HUES48 (cell line): ENCODE measurements around the gene FANK1.
"Not testable (repeated sequence)": the region's sequence is repeated elsewhere in the genome, so short reads cannot be mapped to it uniquely, and the experiment has no call there.

ENCODE experiments used
- H3K27ac ChIP-seq: one replicate; pipeline ENCODE4 v1.7.0; 2013; ENCODE audit warnings: low read depth, low read length, inconsistent platforms
- H3K27me3 ChIP-seq: 2 replicates; pipeline ENCODE4 v1.6.1; 2013; ENCODE audit warnings: mild to moderate bottlenecking, low read length; ENCODE audit not compliant: control insufficient read depth, insufficient read depth
- H3K36me3 ChIP-seq: 2 replicates; pipeline ENCODE4 v1.6.1; 2013; ENCODE audit warnings: low read length; ENCODE audit not compliant: control insufficient read depth, insufficient read depth
- H3K4me1 ChIP-seq: 2 replicates; pipeline ENCODE4 v1.6.1; 2013; ENCODE audit warnings: mild to moderate bottlenecking, low read length; ENCODE audit not compliant: control insufficient read depth, insufficient read depth
- H3K4me3 ChIP-seq: 2 replicates; pipeline ENCODE4 v1.5.1; 2013; ENCODE audit warnings: mild to moderate bottlenecking, low read depth, low read length
- H3K9ac ChIP-seq: 2 replicates; pipeline ENCODE4 v1.6.1; 2013; ENCODE audit warnings: mild to moderate bottlenecking, low read depth, low read length, moderate library complexity
- H3K9me3 ChIP-seq: 2 replicates; pipeline ENCODE4 v1.6.1; 2013; ENCODE audit warnings: low read length; ENCODE audit not compliant: control insufficient read depth, insufficient read depth

The FANK1 gene

GRCh38 chr10:125936331-125936730, 40.0 kb downstream of the FANK1 start:
- no peak overlapping the region for H3K4me3 ChIP-seq
- H3K27me3 ChIP-seq: no peaks in the 10 kb centered on the region
- no peak overlapping the region for H3K9ac ChIP-seq
- H3K4me1 ChIP-seq: peaks cover 6% of the 10 kb centered on the region; the same call in 1 of the 2 replicates
- H3K9me3 ChIP-seq: no peaks in the 10 kb centered on the region
- H3K36me3 ChIP-seq: no peaks in the 10 kb centered on the region
- no peak overlapping the region for H3K27ac ChIP-seq

GRCh38 chr10:125940515-125940914, 44.2 kb downstream of the FANK1 start:
- no peak overlapping the region for H3K9ac ChIP-seq
- no peaks in the 10 kb centered on the region for H3K36me3 ChIP-seq
- H3K4me3 ChIP-seq: no peak overlapping the region
- no peaks in the 10 kb centered on the region for H3K27me3 ChIP-seq
- H3K4me1 ChIP-seq: no peaks in the 10 kb centered on the region
- peaks cover 14% of the 10 kb centered on the region for H3K9me3 ChIP-seq
- H3K27ac ChIP-seq: no peak overlapping the region

- Histone ChIP-seq H3K9me3 (peaks cover 20% of the 10 kb centered on the region), H3K27ac (no peak overlapping the region), H3K27me3 (no peaks in the 10 kb centered on the region), H3K9ac (no peak overlapping the region), H3K4me1 (no peaks in the 10 kb centered on the region), H3K36me3 (no peaks in the 10 kb centered on the region), H3K4me3 (no peak overlapping the region)
Observed at GRCh38 chr10:125951290-125951689, 54.9 kb downstream of the FANK1 start.

DNA sequence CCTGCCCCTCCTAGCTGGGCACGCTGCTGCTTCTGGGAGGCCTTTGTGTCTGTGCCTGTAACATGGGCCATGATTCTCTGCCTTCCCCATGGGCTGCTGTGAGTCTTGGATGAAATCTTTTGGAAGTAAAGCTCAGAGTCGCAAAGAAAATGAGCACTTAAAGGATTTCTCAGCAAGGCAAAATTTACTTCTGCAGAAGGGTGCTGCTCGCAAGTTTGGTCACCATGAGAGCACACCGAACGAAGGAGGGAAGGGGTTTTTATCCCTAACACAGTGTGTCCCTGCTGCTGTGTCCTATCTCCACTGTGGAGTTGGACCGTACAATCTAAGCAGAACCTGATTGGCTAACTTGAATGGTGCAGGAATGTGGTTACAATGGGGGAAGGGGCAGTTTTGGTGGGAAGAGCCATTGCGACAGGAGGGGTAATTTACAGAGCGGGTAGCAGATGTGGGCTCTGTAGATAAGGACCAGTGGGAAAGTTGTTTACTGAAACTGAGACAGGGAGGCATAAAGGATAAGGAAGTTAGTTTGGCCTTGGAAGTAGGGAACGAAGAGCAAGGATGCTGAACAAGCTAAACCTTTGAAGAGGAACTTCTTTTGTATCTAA, 57.5 kb downstream of the FANK1 start:
- H3K27me3 ChIP-seq: no peaks in the 10 kb centered on the region
- no peaks in the 10 kb centered on the region for H3K36me3 ChIP-seq
- H3K9me3 ChIP-seq: peaks cover 20% of the 10 kb centered on the region
- no peak overlapping the region for H3K4me3 ChIP-seq
- H3K4me1 ChIP-seq: no peaks in the 10 kb centered on the region
- H3K9ac ChIP-seq: no peak overlapping the region
- no peak overlapping the region for H3K27ac ChIP-seq

DNA sequence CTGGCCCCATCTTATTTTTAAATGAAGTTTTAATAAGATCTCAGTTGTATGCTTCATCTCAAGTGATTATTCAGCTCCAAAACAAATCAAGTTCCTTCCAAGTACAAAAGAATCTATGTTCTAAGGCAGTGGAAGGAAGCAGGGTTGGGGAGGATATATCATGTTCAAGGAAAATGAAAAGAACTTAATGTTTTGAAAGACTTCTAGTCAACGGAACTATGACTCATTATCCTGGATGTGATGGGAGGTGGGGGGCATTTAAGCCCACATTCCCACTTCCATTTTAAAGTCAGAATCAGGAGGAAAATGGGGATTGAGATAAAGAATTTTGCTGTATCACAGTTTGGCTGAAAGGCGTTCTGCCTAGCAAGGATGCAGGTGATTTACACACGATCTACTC, 59.4 kb downstream of the FANK1 start:
- Histone ChIP-seq H3K9me3 (peaks cover 20% of the 10 kb centered on the region), H3K4me1 (no peaks in the 10 kb centered on the region), H3K9ac (no peak overlapping the region), H3K4me3 (no peak overlapping the region), H3K27me3 (no peaks in the 10 kb centered on the region), H3K36me3 (no peaks in the 10 kb centered on the region), H3K27ac (no peak overlapping the region)

GRCh38 chr10:125961743-125962142, 65.4 kb downstream of the FANK1 start:
- Histone ChIP-seq H3K4me1 (no peaks in the 10 kb centered on the region), H3K4me3 (no peak overlapping the region), H3K27me3 (no peaks in the 10 kb centered on the region), H3K27ac (no peak overlapping the region), H3K9ac (no peak overlapping the region), H3K9me3 (no peaks in the 10 kb centered on the region), H3K36me3 (no peaks in the 10 kb centered on the region)

DNA sequence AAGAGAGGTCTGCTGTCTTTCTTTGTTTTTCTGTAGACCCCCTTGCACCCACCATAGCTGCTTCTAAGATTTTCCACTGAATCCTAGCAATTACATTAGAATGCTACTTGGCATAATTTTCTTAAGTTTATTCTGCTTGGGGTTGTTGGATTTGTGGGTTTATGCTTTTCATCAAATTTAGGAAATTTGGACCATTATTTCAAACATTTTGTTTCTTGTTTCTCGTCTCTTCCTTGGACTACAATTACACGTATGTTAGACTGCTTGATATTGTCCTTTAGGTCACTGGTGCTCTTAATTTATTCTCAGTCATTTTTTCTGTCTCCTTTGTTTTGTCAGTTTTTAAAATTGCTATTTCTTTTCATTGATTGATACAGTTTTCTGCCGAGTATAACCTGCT, 65.8 kb downstream of the FANK1 start:
- Histone ChIP-seq H3K27ac (no peak overlapping the region), H3K9ac (no peak overlapping the region), H3K4me1 (no peaks in the 10 kb centered on the region), H3K36me3 (no peaks in the 10 kb centered on the region), H3K4me3 (no peak overlapping the region), H3K27me3 (no peaks in the 10 kb centered on the region), H3K9me3 (no peaks in the 10 kb centered on the region)

- Histone ChIP-seq H3K9ac (no peak overlapping the region), H3K4me1 (no peaks in the 10 kb centered on the region), H3K27ac (no peak overlapping the region), H3K4me3 (no peak overlapping the region), H3K36me3 (no peaks in the 10 kb centered on the region), H3K9me3 (no peaks in the 10 kb centered on the region), H3K27me3 (no peaks in the 10 kb centered on the region)
Observed at GRCh38 chr10:125964558-125964957, 68.2 kb downstream of the FANK1 start.

GRCh38 chr10:125967533-125967932, 71.2 kb downstream of the FANK1 start:
- no peaks in the 10 kb centered on the region for H3K4me1 ChIP-seq
- no peak overlapping the region for H3K9ac ChIP-seq
- H3K36me3 ChIP-seq: no peaks in the 10 kb centered on the region
- H3K9me3 ChIP-seq: peaks cover 4% of the 10 kb centered on the region; the same call in 1 of the 2 replicates
- no peaks in the 10 kb centered on the region for H3K27me3 ChIP-seq
- H3K27ac ChIP-seq: no peak overlapping the region
- H3K4me3 ChIP-seq: no peak overlapping the region

GRCh38 chr10:125970077-125970630, 73.8 kb downstream of the FANK1 start:
- not testable (repeated sequence) for H3K27ac ChIP-seq

DNA sequence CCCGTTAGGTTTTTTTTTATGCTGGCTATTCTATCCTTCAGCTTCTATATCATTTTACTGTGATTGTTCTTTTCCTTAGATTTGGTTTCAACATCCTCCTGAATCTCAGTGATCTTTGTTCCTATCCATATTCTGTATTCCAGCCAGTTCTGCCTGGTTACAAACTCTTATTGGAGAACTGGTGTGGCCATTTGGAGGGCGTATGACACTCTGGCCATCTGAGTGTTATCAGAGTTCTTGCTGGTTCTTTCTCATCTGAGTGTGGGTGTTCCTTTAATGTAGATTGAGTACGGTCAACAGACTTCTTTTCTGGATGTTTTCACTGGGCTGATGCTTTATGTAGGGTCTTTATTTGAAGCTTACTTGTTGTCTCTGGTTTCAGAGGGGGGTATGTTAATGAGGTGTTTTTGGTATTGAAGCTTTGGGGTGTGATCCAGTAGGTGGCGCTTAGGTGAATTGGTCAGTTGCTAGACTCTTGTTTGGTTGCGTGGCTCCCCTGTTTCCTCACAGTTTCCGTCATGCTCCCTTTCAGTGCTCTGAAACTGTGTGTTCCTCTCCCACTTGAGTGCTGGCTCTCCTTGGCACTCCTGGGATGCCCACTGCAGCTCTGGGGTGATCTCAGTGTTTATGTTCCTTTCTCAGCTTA, 80.7 kb downstream of the FANK1 start:
- no peak overlapping the region for H3K9ac ChIP-seq
- H3K9me3 ChIP-seq: no peaks in the 10 kb centered on the region
- H3K27me3 ChIP-seq: no peaks in the 10 kb centered on the region
- no peak overlapping the region for H3K4me3 ChIP-seq
- no peaks in the 10 kb centered on the region for H3K36me3 ChIP-seq
- peaks cover 6% of the 10 kb centered on the region for H3K4me1 ChIP-seq
- H3K27ac ChIP-seq: no peak overlapping the region

More at GRCh38 chr10:125970077-125970630, 73.8 kb downstream of the FANK1 start:
- not testable (repeated sequence) for H3K9ac ChIP-seq, H3K36me3 ChIP-seq, H3K27me3 ChIP-seq, H3K9me3 ChIP-seq, H3K4me3 ChIP-seq, H3K4me1 ChIP-seq
